Stimulated activated CD8-positive, alpha-beta memory T cell treated with anti-CD3 and anti-CD28 coated beads, Interleukin-7, amount 100 ng/mL, for 4 hours (primary cell): ENCODE measurements around the gene NETO2.
A peak's percentile ranks its signal among the peaks of the same experiment; 100 is the strongest.
"Not testable (repeated sequence)": the region's sequence is repeated elsewhere in the genome, so short reads cannot be mapped to it uniquely, and the experiment has no call there.

Experiments
- DNase-seq, 2 donors: peaks; one replicate each; pipeline ENCODE4 v3.0.0-alpha.2; 2020; ENCODE audit warnings: low read depth in 2 of 2

NETO2 gene, protein sequence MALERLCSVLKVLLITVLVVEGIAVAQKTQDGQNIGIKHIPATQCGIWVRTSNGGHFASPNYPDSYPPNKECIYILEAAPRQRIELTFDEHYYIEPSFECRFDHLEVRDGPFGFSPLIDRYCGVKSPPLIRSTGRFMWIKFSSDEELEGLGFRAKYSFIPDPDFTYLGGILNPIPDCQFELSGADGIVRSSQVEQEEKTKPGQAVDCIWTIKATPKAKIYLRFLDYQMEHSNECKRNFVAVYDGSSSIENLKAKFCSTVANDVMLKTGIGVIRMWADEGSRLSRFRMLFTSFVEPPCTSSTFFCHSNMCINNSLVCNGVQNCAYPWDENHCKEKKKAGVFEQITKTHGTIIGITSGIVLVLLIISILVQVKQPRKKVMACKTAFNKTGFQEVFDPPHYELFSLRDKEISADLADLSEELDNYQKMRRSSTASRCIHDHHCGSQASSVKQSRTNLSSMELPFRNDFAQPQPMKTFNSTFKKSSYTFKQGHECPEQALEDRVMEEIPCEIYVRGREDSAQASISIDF

DNA sequence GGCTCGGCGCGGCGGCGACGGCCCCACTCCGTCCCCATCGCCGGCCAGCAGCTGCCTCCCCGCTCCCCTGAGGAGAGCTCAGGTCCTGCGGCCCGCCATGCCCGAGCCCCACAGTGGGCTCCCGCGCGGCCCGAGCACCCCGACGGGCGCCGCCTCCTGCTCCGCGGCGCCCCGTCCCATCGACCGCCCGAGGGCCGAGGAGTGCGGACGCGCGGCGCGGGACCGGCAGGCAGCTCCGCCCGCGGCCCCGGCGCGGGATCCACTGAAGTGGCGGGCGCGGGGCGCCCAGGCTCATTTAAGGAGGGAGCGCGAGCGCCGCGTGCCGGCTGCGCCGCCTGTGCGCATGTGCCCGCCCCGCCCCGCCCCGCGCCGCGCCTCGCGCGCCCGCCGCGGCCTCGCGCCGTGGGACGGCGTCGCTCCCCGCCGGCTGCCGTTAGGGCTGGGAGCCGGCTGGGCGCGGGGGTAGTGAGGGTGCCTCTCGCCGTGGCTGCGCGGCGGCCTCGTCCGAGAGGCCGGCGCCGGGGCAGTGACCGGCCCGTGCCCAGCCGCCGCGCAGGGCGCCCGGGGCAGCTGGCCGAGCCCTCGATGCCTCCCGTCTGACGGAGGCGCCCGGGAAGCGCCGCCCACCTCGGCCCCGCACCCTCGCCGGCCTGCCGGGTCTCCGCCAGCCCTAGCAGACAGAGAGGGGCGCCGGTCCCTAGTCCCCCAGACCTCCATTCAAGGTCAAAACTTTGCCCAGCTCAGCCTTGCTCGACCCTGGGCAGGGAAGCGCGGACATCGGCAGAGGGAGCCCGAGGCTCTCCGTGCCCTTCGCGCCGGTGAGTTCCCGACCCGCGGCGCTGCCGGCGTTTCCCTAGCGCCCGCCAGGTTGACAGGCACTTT lies at the start of gene NETO2:
Gene NETO2 (minus strand): TSS at position 269 of the 882 bp plus-strand sequence. CDS start 333 bp downstream, outside the sequence.
- peak; percentile 18 to 61 for DNase-seq

DNA sequence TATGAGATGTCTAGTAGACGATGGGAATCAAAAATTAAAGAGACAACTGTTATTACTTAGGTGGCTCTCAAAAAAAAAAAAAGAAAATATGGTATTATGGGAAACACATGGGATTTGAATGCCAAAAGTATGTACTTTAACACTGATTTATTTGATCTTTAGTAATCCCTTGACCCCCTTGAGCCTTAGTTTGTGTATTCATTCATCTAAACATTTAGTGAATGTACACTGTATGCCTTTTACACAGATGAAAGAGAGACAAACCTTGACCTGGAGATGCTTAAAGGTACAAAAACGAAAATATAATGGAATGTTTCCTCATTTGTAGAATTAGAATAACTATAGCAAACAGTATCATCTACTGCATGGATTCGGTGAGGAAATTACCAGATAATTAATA lies 38.6 kb upstream of the NETO2 start:
- no peak for DNase-seq

DNA sequence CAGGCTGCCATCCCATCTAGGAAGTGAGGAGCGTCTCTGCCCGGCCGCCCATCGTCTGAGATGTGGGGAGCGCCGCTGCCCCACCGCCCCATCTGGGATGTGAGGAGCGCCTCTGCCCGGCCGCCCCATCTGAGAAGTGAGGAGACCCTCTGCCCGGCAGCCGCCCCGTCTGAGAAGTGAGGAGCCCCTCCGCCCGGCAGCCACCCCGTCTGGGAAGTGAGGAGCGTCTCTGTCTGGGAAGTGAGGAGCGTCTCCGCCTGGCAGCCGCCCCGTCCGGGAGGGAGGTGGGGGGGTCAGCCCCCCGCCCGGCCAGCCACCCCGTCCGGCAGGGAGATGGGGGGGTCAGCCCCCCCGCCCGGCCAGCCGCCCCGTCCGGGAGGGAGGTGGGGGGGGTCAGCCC lies 37.3 kb upstream of the NETO2 start:
- not testable (repeated sequence) for DNase-seq

DNA sequence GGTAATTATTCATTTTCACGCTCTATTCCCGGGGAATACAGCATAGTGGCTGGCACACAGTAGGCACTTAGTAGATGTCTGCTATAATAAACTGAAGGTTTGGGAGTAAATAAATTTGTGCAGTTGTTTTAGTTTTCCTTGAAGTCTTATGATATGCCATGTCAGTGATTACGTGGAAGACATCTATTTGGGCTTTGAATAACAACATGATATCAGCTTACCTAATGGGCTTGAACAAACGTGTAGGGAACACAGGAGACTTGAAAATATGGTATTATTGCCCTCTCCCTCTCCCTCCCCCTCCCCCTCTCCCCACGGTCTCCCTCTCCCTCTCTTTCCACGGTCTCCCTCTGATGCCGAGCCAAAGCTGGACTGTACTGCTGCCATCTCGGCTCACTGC lies 36.3 kb upstream of the NETO2 start:
- no peak for DNase-seq

DNA sequence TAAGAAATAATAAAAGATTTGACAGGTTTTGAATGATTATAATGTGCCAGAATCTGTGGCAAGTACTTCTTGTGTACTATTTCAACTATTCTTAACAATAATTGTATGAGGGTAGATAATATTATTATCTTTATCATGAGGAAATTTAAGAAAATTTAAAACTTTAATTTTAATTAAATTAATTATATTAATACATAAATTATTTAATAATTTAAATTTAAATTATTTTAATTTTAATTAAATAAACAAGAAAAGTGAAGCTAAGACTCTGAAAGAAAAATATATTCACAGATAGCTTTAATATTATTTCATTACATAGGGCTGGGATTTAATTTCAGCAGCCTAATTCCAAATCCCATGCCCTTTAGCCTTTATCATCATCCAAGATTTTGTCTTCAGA lies 31.4 kb upstream of the NETO2 start:
- no peak for DNase-seq

DNA sequence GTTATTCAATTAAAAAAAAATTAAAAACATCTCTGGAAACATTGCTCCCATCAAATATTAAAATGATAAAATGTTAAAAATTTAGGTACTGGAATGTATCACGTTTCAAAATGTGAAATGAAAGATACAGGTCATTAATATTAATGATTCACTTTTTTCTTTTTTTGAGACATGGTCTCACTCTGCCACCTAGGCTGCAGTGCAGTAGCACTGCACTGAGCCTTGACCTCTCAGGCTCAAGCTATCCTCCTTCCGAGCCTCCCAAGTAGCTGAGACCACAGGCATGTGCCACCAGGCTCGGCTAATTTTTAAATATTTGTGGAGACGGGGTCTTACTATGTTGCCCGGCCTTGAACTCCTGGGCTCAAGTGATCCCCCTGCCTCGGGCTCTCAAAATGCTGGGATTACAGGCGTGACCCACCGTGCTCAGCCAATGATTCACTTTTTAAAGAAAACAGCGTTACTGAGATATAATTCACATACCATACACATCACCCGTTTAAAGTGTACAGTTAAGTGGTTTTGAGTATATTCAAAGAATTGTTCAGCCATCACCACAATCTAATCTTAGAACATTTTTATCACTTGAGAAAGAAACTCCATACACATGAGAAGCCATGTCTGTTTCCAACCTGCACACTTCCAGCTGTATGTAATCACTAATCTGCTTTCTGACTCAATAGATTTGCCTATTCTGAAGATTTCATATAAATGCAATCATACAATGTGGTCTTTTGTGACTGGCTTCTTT lies 19.1 kb upstream of the NETO2 start:
- DNase-seq, result no peak

DNA sequence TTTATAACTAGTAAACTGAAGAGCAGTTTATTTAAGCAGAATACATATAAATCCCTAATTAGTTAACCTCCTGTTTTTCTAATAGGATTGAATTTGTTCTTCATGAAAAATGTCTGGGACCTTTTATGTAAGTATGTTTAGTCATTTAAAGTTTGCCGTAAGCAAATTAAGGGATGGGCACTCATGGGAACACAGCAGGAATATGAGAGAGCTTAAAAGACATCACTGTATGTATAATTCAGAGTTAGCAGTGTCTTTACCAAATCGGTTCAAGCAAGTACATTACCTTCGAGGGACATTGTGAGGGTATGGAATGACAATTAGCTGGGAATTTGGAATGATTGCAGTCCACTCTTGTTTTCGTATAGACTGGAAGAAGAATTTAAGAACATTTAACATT lies 17.7 kb upstream of the NETO2 start:
- no peak for DNase-seq

DNA sequence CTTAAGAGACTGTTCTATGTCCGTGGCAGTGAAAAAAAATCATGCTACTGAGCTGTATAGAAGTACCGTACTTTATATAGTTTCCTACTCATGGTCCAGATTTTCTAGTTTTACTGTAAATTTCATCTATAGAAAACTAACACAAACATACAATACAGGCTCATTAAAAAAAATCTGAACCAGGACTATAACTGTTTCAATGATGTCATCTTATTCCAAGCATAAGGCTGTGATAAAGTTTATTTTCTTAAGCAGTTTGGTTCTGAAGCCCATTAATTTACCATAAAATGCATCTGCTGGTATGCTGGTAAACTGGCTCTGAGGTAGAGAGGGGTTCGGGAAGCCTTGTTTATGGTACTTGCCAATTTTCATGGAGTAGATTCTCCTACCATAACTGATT lies 16.7 kb upstream of the NETO2 start:
- no peak for DNase-seq

DNA sequence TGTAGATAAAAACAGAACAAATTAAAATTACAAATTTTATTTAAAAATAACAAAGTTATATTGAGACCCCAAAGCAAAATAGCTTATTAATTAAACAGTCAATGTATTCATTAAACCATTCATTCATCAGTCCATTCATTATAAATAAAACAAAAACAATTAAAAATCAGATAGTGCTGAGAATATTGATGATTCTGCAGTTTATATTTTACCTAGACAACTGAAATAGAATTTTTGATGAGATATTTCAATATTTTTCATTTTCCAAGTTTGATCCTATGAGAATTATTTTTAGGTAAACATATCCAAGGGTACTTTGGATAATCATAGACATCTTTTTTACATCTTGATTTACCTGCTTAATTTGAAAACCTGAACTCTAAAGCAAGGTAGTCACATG lies 15.2 kb upstream of the NETO2 start:
- no peak for DNase-seq

DNA sequence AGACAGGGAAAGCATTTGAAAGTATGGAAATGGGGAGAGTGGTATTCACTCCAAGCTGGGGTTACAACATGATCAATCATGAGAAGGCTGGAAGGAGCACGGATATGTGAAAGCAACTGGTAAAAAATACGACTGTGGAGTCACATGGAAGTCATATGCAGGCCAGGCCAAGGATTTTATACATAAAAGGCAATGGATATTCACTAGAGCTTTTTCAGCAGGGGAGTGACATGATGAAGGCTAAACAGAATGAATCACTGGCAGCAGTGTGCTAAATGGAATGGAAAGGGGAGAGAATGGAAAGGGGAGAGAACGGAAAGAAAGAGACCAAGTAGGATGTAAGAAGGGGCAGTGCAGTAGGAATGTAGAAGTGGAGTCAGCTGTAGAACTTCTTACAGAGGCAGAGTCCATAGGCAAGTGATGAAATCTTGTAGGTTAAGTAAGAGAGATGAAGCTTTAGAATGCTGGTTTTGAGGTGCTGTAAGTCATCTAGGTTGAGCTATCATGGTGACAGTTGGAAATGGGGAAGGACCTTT lies 13.0 kb upstream of the NETO2 start:
- no peak for DNase-seq

DNA sequence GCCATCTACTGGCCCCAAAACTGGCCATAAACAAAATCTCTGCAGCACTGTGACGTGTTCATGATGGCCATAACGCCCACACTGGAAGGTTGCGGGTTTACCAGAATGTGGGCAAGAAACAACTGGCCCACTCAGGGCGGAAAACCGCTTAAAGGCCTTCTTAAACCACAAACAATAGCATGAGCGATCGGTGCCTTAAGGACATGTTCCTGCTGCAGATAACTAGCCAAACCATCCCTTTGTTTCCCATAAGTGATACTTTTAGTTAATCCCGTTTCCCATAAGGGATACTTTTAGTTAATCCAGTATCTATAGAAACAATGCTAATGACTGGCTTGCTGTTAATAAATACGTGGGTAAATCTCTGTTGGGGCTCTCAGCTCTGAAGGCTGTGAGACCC lies 8.8 kb upstream of the NETO2 start:
- DNase-seq, result not testable (repeated sequence)

DNA sequence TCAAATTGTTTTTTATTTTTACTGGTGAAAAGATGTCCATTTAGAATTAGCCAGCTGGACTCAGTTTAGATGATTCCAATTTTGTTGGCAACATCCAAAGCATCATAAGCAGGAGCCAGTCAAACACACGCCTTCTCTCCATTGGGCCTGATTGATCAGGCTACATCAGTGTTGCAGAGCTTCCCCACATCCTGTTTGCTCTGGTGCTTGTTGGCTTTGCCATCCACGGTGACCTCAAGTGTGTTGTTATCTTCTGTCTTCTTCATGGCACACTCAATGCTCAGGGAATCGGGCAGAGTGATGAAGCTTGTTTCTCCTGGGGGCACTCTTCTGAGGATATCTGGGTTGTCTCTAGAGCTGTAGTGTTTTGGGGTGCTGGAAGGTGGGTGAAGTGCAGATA lies 6.3 kb upstream of the NETO2 start:
- no peak for DNase-seq

DNA sequence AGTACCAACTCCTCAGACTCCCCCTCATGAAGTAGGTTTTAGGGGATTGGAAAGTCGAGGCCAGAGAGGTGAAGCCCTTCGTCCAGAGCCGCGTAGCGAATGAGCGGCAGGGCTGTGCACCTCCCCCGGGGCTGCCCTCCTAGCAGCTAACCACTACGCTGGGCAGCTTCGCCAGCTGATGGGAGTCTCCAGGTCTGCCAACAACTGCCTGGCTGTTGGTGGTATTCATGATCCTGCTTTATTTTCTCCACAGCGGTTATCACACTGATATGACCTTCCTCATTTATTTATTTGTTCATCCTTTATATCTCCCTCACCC lies 773 bp upstream of the NETO2 start:
- no peak for DNase-seq

DNA sequence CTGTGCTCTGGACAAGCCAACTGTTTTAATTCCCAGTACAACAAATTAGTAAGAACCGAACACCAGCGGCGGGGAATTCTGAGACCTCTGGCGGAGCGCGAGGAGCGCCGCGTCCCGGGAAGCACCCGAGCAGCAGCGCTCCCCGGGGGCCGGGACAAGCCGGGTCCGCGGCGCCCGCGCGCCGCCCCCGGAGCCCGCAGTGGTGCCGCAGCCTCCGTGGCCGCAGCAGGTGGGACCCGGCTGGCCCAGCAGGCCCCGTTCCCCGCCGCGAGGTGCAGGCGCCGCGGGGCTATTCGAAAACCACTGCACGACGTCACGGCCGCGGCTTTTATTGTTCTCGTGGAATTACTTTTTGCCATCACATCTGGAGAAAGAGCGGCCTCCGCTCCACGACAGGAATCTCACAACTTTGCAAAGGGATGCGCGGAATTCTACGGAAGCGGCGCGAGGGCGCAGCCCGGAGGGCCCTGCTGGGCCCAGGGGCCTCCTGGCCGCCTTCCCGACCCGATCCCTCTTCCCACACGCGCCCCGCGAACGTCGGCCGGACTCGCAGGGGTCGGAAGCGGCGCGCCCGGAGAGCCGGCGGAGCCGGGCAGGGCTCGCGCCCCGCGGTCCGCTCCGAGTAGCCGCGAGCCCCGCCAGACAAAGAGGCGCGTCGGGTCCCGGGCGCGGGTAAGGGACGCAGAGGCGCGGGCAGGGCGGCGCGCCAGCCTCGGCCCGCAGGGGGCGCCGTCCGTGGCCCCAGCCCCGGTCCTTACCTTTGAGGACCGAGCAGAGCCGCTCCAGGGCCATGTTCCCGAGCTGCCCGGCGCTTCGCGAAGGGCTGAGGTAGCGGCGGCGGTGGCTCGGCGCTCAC lies 696 bp downstream of the NETO2 start:
- peak; percentile 26 to 53 for DNase-seq

DNA sequence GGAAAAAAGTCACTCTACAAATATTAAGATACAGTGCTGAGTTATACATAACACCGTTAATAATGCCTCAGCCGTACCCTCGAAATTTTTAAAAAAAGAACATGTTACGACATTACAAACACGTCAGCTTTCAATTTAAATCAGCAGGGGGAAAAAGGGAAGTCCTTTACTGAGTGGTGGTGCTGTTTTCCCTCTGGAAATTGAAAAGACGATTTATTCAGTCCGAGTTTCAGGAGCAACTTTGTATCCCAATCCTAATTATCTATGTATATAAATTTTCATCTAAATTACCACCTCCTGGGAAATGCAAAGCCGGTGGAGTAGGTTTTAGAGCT lies 1.3 kb downstream of the NETO2 start:
- no peak for DNase-seq

DNA sequence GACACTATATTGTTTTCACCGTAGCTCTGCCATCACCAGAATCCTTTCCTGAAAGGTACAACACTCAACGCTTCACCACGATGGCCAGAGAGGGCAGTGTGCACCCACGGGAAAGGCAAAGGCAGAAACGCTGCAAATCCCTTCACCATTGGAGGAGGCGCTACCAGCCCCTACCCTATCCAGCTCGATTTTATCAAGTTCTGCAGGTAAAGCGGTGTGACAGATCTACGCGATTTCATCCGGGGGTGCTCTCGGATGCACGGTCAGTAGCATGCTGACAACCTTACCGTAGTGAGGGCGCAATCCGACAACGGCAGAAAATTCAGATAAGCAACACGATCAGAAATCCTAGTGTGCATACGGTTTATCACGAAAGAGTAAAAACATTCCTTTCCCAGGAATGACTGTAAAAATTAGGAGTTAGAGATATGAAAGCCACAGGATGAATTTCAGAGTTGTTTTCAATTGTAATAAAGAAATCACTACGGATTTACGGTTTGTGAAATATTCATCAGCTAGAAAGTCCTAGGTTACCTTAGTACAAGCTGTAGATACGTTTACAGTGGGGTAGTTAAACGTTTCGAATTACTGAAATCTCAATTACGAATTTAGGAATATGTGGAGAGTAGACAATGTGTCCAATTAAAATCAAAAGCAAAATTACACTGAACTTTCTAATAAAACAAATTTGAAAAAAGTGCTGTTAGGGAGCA lies 1.8 kb downstream of the NETO2 start:
- DNase-seq, result peak; percentile 68 to 77

DNA sequence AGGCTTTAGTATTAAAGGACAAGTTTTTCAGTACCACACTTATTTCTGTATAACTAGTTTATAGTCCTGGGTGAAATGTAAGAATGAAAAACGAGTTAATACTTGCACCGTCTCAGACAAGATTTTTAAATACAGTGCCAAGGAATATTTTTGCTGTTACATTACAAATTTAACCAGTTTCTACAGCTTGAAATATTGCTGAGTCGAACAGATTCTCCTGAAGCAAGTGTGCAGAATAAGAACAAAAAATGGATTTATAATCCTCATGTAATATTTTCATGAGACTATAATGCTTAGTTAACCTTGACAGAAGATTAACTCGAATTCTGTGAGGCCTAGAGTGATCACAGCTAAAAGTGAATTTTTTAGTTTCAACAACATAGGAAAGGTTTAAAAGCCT lies 3.1 kb downstream of the NETO2 start:
- no peak for DNase-seq

DNA sequence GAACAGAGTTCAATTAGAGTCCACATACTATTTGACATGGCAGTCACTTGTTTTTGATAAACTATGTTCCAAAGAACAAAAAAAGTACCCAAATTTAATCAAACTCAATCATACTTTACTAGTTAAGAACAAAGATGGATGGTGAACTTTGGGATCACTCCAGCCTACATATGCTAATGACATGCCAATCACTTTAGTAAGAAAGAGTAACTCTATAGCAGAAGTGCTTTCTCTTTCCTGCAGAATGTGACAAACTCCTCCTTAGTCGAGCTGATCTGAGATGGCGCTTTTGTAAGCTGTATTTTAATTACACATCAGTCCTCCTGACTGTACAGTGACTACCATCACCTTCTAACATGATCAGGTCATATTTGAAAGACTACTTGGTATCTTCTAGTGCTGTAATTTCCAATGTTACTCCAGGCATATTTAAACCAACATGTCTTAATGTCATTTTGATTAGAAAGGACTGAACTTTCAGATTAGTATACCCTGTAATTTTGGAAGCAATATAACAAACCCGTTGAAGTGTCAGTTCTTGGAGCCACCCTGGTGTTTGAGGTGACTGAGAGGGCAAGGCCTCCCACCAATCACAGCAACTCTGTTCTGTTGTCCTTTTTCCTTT lies 4.1 kb downstream of the NETO2 start:
- DNase-seq, result no peak

DNA sequence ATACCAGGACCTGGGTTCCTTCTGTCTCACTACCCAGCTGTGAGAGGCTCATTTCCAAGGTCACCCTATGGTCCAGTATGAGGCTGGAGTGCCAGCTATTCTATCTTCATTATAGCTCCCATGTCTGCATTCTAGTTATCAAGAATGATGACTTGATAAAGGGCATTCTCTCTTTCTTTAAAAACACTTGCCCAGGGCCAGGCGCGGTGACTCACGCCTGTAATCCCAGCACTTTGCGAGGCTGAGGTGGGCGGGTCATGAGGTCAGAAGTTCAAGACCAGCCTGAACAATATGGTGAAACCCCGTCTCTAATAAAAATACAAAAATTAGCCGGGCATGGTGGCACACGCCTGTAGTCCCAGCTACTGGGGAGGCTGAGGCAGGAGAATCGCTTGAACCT lies 5.8 kb downstream of the NETO2 start:
- DNase-seq, result not testable (repeated sequence)
